CD4-positive, alpha-beta memory T cell (primary cell): ENCODE measurements around the gene PCNA. TPM values are rescaled to one million over a fixed set of nuclear protein-coding genes. Genes with fewer than 3 reads are reported as not detected.

Experiments
- CTCF ChIA-PET: fragments of 350-600 bp; sonication (Branson Sonifier 250); formaldehyde crosslinking; loops from one replicate; lab custom pipeline; 2021; ENCODE audit warnings: inconsistent platforms; ENCODE audit not compliant: partially characterized antibody; lab: Charles Lee
- POLR2A ChIA-PET: fragments of 350-600 bp; sonication (Branson Sonifier 250); formaldehyde crosslinking; loops from one replicate; lab custom pipeline; 2021; ENCODE audit not compliant: partially characterized antibody; lab: Charles Lee
- DNase-seq, 5 donors: peaks; one replicate each; pipeline versions ENCODE4 v3.0.0 to v3.0.0-alpha.2; 2020 to 2022; ENCODE audit warnings: mixed read lengths in 1 of 5
- H3K27ac ChIP-seq: one replicate; pipeline ENCODE4 v1.7.0; 2013; ENCODE audit warnings: low read depth, low read length
- H3K27me3 ChIP-seq: 2 replicates; pipeline ENCODE4 v1.7.0; 2013; ENCODE audit warnings: mild to moderate bottlenecking, low read length, moderate library complexity; ENCODE audit not compliant: insufficient read depth
- H3K36me3 ChIP-seq: 2 replicates; pipeline ENCODE4 v1.7.0; 2013; ENCODE audit warnings: mild to moderate bottlenecking, low read length, moderate library complexity; ENCODE audit not compliant: insufficient read depth
- H3K4me1 ChIP-seq: 2 replicates; pipeline ENCODE4 v1.7.0; 2013; ENCODE audit warnings: mild to moderate bottlenecking, low read length, moderate library complexity; ENCODE audit not compliant: insufficient read depth
- H3K4me3 ChIP-seq, 2 donors: one replicate each; pipeline ENCODE4 v1.7.0; 2013; ENCODE audit warnings: low read length in 2 of 2, mild to moderate bottlenecking in 1 of 2
- H3K9me3 ChIP-seq, 2 donors: one replicate each; pipeline ENCODE4 v1.7.0; 2013; ENCODE audit warnings: low read length in 2 of 2, control low read depth in 1 of 2; ENCODE audit not compliant: control insufficient read depth in 1 of 2
- H3K27ac Mint-ChIP-seq, 7 donors: one replicate each; pipeline ENCODE4 v1.8.0; 2020 to 2021; ENCODE audit warnings: mixed read lengths in 7 of 7, mild to moderate bottlenecking in 6 of 7, inconsistent platforms in 3 of 7, moderate library complexity in 3 of 7
- H3K27me3 Mint-ChIP-seq, 2 donors: one replicate each; pipeline ENCODE4 v1.8.0; 2020 to 2021; ENCODE audit warnings: mixed read lengths in 2 of 2
- H3K36me3 Mint-ChIP-seq, 2 donors: one replicate each; pipeline ENCODE4 v1.8.0; 2020 to 2021; ENCODE audit warnings: mixed read lengths in 2 of 2, inconsistent platforms in 1 of 2, mild to moderate bottlenecking in 1 of 2
- H3K4me1 Mint-ChIP-seq, 4 donors: one replicate each; pipeline ENCODE4 v1.8.0; 2020 to 2021; ENCODE audit warnings: mixed read lengths in 4 of 4, mild to moderate bottlenecking in 1 of 4
- H3K4me3 Mint-ChIP-seq, 8 donors: one replicate each; pipeline ENCODE4 v1.8.0; 2020 to 2021; ENCODE audit warnings: mixed read lengths in 8 of 8, mild to moderate bottlenecking in 7 of 8, moderate library complexity in 6 of 8, inconsistent platforms in 3 of 8
- H3K9me3 Mint-ChIP-seq, 8 donors: one replicate each; pipeline ENCODE4 v1.8.0; 2020 to 2021; ENCODE audit warnings: mixed read lengths in 8 of 8, mild to moderate bottlenecking in 5 of 8, inconsistent platforms in 3 of 8, moderate library complexity in 1 of 8
- intact Hi-C: fragments of 100-400 bp; cut with micrococcal nuclease; formaldehyde crosslinking; loops from one replicate; pipeline ENCODE4 v1.15.1; 2023
- polyA plus RNA-seq, 2 donors: library from polyadenylated mRNA; unstranded; fragments of 300-500 nt; fragmentation: Illumina TruSeq; gene quantifications; one replicate each; pipeline ENCODE4 v1.2.3, GENCODE V29; 2021
- total RNA-seq, 2 experiments: library from RNA; stranded (reverse); gene quantifications; one replicate each; pipeline ENCODE4 v1.2.3, GENCODE V29; 2021

Gene PCNA
- total and polyA plus RNA-seq, 4 experiments from 2014 or later: 60.0 to 71.9 (median 64.6) TPM

- no peak overlapping the region for H3K27ac ChIP-seq
These were observed 54.4 kb downstream of the PCNA start for GRCh38 chr20:5065166-5065878.

More at GRCh38 chr20:5065166-5065878, 54.4 kb downstream of the PCNA start:
- H3K4me1 ChIP-seq: no peaks in the 10 kb centered on the region
- ChIA-PET POLR2A (no interaction called here), CTCF (interaction anchor here (1.0 to 1.7 kb wide), 3 partner anchors 9 to 36 kb away, joined by 3 to 4 read pairs (median 4); no protein-coding TSS in a partner anchor)
- no peaks in the 10 kb centered on the region for H3K27me3 Mint-ChIP-seq
- H3K4me1 Mint-ChIP-seq: no peaks in the 10 kb centered on the region
- H3K36me3 ChIP-seq: no peaks in the 10 kb centered on the region
- no peaks in the 10 kb centered on the region for H3K9me3 Mint-ChIP-seq
- no peak overlapping the region for H3K4me3 Mint-ChIP-seq
- H3K27me3 ChIP-seq: no peaks in the 10 kb centered on the region
- H3K9me3 ChIP-seq: no peaks in the 10 kb centered on the region
- DNase-seq: no peak
- peak overlapping the region in 1 of 7 donors; percentile 15 for H3K27ac Mint-ChIP-seq
- no peak overlapping the region for H3K4me3 ChIP-seq
- H3K36me3 Mint-ChIP-seq: no peaks in the 10 kb centered on the region
- intact Hi-C loops: no loop called here

Other genes starting within 250 kb of the PCNA start
- 10 to 100 TPM; 22.3 to 22.6 TPM for gene SLC23A2, start 118.4 kb downstream of the PCNA start, total RNA-seq
- gene SLC23A2, start 118.4 kb downstream of the PCNA start, polyA plus RNA-seq: 10 to 100 TPM in 1 of 2 donors, 1 to 10 TPM in 1; 4.3 to 10.9 TPM
- 10 to 100 TPM; 81.6 to 87.3 TPM for gene TMEM230, start 6.9 kb downstream of the PCNA start, total RNA-seq
- 100 to 1,000 TPM; 215 to 248 TPM for gene TMEM230, start 6.9 kb downstream of the PCNA start, polyA plus RNA-seq
- 10 to 100 TPM; 59.4 to 59.8 TPM for gene CDS2, start 7.0 kb upstream of the PCNA start, total RNA-seq
- 10 to 100 TPM; 53.7 to 57.0 TPM for gene CDS2, start 7.0 kb upstream of the PCNA start, polyA plus RNA-seq
- gene PROKR2, start 197.0 kb upstream of the PCNA start, total RNA-seq: not detected
- gene PROKR2, start 197.0 kb upstream of the PCNA start, polyA plus RNA-seq: not detected